Neural cell (in vitro differentiated cells): ENCODE results near the gene CNOT11.

Experiments used
- MXI1 ChIP-seq: fragments of 450-650 bp; conservative IDR thresholded peaks from 2 replicates; pipeline ENCODE4 v1.6.1; 2014; ENCODE audit warnings: antibody characterized with exemption, mild to moderate bottlenecking; ENCODE audit not compliant: poor library complexity, severe bottlenecking
- POLR2AphosphoS5 ChIP-seq: IDR thresholded peaks from 2 replicates; pipeline ENCODE4 v1.6.1; 2012

- no peak for TF ChIP-seq POLR2AphosphoS5
- TF ChIP-seq MXI1: no peak
These were observed 43.7 kb downstream of the CNOT11 start for GRCh38 chr2:101296371-101296770.
